NCI-H524 (cell line): ENCODE measurements around the gene LCN1.
"Not testable (repeated sequence)": the region's sequence is repeated elsewhere in the genome, so short reads cannot be mapped to it uniquely, and the experiment has no call there.

Experiments used
- DNase-seq, 2 experiments: peaks; one replicate each; lab custom pipeline; 2025; lab: John Stamatoyannopoulos, UW

LCN1 gene

DNA sequence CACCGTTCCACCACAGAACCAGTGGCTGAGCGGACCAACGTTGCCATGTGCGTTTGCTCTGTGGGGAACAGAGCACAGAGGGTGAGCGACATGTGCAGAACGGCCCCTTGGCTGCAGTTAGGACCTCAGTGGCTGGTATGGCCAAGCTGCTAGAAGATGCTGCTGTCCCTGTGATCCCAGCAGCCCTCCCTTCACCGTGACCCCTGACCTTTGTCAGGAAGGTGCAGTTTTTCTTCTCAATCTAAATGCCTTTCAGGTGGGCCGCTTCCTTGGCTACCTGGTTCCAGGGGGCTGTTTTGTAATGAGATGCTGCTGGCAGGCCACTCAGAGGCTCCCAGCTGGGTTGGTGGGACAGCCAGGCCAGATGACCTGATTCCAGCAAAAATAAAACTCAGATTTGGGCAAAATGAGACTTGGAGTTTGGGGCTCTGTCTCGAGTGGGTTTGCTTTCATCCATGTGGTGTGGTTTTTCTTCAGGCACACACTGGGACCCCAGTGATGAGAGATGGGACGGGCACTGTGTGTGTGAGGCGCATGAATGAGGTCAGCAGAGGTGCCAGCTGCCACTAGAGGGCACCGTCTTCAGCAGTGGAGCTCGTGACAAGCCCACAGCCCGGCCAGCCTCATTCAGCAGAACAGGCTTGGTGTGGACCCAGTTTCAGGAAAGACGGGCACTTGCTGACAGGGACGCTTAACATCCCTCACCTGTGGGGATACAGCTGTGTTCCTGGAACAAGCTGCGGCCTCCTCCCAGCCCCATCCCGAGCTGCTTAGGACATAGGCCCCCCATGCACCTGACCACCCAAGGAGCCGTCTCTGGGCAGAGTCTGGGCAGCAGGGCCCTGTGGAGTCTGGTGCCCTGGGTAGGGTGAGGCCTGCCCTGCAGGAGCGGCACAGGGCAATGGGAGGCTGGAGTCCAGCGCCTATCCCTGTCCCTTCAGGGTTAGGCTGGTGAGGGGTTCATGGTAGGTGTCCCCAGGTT is 16.7 kb upstream of the LCN1 start:
- DNase-seq: peak; percentile 42 to 61

DNA sequence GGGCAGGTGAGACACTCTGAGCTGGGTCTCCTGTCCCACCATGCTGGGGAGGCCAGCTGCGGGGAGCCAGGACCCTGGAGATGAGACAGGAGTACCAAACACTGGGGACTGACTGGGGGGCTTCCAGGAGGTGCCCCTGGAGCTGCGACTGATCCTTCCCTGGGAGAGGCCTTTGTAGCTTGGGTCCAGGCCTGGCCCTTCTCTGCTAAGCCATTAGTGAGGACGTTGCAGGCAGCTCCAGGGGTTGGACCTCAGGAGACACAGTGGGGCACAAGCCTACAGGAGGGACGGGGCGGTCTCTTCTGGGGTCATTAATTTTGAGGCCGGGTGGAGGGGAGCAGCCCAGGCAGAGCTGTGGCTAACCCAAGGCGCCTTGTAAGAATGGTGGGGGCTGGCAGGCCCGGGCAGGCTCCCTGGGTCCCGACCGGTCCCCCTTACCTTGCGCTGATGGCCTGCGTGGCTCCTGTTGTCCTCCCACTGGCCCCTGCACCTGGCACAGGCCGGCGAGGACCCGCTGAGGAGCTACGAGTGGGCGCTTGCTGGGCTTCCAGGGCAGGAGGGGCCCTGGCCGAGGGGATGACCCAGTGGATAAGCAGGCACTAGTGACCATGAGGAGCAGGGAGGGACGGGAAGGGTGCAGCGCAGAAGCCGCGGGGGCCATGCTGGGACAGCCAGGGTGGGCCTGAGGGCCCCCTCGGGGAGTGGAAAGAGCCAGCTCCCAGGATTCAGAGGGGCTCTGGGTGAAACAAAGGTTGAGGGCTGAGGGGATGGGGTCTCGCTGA is 15.6 kb upstream of the LCN1 start:
- no peak for DNase-seq

DNA sequence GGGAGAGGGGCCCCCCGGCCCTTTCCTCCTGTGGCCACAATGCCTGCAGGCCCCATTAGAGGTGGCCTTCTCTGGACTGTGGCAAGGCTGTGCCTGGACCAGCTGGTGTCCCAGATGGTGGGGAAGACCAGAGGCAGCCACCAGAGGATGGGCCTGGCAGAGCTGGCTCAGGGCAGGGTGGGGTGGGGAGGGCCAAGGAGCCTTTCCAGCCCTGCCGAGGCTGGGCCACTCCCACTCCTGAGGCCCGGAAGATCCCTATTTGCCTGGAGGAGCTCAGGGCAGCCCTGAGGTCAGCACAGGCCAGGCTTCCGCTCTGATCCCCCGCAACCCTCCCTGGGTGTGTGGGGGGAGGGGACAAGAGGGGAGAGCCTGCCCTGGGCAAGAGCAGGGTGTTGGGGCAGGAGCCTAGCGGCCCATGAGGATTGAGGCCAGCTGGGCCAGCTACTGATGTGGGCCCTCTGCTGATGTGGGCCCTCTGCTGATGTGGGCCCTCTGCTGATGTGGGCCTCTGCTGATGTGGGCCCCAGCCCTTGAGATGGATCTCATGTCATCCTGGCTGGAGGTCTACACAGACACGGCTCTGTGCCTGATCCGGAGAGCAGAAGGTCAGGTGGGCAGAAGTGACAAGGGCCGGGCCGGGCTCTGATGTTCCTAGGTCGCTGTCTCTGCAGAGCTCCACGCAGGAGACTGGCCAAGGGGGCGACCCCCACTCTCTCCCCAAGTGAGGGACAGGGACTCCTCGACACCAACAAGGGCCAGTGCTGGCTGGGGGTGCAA is 14.7 kb upstream of the LCN1 start:
- peak; percentile 19 to 65 for DNase-seq

DNA sequence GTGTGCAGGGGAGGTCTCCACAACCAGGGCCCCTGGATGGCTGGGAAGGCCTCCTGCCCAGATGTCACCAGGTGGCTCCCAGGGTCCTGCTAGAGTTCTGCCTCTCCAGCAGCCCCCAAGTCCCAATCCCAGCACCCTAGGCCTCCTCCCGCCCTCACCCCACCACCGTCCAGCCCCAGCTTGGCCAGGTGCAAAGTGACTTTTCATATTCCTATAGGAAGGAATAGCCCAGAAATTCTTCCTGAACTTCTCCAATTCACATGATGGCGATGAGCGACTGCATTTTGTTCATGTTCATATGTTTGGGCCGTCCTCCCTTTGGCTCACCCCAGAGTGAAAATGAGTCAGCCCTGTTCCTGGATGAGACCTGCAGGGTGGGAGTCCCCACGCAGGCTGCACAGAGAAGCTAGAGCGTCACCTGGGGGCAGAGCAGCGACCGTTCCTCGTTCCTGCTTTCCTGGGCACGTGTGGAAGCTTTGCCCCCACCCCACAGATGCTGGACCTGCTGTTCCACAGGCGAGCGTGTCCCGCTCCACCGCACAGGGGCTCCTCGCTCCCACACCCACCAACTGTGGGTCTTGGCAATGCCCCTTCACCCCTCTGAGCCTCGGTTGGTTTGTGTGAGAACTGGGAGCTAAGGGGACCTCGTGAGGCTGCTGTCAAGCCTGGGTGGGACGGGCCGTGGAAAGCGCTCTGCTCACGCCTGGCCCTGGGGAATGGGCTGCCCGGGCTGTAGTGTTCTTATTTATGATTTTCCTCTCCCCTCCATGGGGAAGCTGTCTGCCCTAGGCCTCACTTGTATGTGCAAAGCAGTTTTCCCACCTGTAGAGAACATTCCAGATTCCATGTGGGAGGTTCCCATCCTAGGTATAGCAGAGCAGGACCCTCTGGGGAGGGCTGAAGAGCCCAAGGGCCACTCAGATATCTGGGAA is 13.9 kb upstream of the LCN1 start:
- no peak for DNase-seq

DNA sequence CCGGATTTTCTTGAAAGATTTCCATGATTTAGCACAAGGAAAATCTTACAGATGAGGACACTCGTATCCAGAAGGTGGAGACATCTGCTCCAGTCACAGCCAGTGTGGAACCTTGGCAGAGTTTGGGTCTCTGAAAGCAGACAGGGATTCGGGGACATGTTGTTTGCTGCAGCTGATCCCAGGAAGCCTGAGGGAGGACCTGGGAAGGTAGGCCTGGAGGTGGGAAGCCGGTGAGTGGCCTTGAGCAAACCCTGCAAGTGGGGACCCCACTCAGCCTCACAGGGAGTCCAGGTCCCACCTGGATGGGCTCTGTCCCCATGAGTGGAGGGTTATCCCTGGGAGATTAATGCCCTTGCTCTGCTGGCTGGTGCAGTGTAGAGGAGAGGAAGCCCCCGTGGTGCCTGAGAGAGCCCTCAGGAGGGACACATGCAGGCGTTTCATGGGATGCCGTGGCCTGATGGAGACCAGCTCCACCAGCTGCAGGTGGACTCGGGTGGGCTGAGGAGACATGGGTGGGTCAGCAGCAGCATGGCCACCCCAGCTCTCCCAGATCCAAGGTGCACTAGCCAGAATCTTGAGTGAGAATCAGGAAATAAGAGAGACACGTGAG is 12.9 kb upstream of the LCN1 start:
- no peak for DNase-seq

DNA sequence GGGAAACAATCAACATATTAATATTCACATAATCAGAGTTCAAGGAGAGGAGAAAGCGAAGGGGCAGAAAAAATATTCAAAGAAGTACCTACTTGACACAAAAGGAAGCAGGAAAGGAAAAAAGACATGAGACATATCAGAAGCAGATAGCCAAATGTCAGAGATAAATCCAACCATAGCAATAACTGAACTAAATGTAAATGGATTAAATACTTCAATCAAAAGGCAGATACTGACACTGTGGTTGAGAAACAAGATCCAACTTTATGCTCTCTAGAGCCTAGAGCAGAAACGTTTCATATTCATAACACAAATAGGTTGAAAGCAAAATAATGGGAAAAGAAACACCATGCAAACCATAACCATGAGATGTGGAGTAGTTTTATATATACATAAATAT is 11.8 kb upstream of the LCN1 start:
- no peak for DNase-seq

DNA sequence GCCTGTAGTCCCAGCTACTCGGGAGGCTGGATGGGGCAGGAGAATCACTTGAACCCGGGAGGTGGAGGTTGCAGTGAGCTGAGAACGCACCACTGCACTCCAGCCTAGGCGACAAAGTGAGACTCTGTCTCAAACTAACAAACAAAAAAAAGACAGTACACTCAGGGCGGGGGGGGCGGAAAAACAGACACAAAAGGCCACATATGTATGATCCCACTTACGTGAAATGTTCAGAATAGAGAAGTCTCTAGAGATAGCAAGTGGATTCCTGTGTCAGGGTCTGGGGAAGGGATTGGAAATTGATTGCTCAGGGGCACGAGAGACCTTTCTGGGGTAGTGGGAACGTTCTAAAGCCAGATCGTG is 9.0 kb upstream of the LCN1 start:
- no peak for DNase-seq

DNA sequence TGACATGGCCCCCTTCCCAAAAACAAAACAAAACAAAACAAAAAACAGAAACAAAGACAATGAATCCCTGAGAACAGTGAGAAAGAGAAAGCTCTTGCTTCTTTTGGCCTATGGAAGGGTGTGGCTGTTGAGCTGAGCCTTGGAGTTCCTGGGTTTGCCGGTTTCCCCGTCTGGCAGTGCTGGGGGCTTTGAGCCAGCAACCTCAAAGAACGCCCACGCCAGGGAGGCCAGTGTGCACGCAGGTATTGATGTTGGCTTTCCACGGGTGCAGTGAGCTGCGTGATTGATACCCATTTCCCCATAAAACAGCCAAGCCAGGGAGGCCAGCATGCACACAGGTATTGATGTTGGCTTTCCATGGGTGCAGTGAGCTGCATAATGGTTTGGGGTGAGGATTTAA is 8.3 kb upstream of the LCN1 start:
- no peak for DNase-seq

DNA sequence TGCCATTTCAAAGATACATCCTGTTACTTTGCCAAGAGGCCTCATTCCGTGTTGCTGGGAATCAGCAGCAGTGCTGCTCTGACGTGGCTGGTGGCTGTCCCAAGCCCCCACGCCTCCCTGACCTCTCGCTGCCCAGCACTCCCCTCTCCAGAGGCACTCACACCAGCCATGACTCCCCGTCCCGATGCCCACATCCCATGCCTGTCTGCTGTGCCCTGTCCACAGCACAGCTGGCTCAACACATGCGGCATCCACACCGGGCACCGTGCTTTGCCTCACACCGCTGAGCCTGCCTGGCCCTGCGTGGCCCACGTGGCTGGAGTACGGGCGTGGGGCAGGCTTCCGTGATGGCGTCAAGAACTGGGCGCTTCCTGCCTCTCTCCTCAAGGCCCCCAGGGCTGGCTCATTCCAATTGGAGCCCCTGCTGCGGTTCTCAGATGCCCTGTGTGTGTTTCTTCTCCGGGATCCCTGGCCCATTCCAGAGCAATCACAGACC is 7.8 kb upstream of the LCN1 start:
- DNase-seq: no peak

DNA sequence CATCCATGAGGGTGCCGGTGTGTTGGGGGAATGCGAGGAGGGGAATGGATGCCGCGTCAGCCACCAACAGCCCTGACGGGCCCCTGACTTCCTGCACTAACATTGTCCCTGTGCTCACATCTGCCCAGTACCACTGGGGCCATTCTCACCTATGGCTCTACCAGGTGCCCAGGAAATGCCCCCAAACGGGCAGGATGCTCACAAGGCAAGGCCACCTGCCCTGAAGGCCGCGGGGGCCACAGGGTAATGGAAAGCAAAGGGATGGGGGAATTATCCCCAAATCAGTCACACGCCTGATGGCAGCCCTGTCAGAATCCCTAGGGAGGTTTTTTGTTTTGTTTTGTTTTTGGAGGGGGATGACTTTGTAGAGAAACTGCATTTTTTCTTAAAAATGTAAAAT is 7.3 kb upstream of the LCN1 start:
- not testable (repeated sequence) for DNase-seq

DNA sequence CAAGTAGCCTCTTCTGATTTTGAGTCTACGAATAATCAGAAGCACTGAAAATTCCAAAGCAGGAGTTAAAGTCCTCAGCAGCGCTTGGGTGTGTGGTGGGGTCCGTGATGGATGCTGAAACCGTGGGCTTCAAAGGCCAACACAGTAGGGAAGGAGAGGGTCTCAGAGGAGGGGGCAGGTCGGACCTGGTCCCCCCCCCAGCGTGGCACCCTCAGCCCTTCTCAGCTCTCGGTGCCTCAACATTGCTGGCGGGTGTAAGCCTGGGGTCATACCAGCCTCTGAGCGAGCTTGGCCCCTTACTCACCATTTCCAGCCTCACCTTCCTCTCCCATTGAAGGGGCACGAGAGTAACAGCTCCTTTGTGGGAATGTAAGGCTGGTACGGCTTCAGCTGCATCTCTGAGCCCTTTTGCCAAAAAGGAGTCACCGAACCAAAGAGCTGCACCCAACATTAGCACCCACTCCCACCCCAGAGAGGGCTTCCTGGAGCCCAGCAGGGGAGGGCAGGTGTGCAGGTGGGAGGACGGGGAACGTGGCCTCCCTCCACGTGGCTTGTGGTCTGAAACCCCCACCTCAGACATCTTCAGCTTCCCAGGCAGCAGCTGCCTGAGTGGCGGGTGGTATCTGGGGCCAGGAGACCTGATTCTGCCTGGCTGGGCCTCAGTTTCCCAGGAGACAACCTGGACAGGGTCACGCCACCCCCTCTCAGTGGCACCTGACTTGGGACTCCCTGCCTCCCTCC is 6.7 kb upstream of the LCN1 start:
- DNase-seq: no peak

DNA sequence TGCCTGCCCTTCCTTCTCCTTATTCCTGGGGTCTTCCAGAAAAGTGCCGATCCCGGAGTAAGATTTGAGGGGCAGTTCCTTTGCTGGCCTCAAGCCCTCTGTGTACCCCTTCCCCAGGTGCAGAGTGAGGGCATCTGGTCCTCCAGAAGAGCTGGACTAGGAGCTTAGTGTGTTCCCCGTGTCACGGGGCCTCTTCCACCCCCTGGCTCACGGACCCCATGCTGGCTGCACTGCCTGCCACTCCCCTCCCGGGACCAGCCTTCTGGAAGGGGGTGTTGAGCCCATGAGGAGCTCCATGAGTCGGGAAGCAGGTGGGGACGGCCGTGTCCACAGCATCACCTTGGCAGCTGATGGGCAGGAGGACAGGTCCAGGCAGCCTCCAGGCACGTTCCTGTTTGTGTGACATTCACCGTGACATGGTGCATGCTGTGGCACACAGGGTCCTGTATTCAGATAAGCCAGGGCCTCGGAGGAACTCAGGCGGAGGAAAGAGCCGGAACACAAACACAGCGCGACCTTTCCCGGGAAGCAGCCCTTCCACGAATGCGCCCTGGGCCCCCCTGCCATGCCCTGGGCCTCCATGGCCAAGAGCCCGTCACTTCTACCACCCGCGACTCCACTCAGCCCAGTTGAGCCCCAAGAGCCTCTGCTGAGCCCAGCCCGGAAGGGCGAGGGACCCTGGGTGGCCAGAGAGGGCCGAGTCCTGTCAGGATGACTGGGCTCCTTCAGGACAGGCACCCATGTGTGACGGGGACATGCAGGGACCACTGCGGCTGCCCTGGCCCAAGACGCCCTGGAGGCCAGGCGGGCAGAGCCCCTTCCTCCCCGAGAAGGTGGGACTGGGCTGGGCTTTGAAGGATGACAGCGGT is 5.9 kb upstream of the LCN1 start:
- DNase-seq: no peak

DNA sequence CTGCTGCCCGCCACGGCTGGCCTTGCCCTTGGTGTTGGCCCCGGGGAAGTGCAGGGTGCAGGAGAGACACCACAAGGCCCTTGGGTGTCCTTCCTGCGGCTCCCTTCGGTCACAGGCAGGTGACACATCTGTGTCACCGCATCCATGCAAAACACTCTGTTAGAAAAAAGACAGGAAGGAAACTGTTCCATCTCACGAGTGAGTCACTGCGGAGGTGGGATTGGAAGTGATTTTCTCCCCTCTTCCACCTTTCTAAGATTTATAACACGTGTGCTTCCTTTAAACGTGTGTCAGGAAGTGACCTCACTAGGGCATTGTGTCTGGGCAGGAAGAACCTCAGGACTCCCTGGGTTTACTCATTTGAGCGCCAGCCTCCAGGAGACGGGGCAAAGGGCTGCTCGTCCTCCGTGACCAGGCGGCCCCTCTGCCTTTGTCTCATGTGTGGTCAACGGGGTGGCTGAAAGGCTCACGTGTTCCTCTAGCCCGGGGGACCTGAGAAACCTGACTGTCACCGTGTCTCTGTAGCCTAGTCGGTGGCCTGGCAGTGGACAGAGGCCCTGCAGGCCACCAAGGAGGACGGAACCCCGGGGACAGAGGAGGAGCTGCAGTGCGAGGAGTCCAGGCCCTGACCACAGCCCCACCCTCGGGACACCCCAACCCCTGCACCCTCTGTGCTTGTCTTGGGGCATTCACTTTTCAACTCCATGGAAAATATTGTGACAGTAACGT is 4.9 kb upstream of the LCN1 start:
- no peak for DNase-seq

DNA sequence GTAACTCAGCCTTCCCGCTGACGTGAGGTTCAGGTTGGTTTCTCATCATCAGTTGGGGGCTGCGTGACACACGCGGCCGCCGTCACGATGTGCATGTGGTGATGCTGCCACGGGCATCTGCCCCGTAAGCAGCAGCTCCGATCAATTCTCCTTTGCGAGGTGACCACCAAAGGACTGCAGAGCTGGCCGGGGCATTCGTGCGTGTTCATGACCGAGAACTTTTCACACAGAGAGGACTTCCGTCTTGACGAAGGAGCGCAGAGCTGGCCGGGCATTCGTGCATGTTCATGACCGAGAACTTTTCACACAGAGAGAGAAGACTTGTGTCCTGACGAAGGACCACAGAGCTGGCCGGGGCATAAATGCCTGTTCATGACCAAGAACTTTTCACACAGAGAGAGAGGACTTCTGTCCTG is 3.8 kb upstream of the LCN1 start:
- DNase-seq: no peak

DNA sequence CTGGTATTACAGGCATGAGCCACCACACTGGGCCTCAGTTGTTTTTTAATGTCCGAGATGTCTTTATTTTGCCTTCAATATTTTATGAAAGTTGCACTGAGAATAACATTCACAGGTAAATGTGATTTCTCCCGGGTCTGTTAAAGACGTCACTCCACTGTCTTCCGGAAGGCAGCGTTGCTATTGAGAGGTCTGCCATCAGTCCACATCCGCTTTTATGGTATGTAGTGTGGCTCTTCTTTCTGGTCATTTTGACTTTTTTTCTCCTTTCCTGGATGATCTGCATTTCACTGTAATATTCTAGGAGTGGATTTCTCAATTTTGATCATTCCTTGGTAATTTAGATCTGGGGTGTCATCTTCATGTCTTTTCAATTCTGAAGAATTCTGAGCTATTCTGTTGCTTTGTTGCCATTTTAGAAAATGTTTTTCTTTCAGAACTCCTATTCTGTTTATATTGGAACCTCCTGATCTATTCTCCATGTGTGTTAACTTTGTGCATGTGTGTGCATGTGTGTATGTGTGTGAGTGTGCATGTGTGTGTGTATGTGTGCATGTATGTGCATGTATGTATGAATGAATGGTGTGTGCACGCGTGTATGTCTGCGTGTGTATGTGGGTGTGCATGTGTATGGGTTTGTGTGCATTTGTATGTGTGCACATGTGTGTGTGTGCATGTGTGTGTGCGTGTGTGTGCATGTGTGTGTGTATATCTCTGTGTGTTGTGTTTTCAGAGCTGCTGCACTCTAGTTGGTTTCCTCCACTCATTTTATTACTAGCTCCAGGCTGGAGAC is 1.9 kb upstream of the LCN1 start:
- no peak for DNase-seq

DNA sequence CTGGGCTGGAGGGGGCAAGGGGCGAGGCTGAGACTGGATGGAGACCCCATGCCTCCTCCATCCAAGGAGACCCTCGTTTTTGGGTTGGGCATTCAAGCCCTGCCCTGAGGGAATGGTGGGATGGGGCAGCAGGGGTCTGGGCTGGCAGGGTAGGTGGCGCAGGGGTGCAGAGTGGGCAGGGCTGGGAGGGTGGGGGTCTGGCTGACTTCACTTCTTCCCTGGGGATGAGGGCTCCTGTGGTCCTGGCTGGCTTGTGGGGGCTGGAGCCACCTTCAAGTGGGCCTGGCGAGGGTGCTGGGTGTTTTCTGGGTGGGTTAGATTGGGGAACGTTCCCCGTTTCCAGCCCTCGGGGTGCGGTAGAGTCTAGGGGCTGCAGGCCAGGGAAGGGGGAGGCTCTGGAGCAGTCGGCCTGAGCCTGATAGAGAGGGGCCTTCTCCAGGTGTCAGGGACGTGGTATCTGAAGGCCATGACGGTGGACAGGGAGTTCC is 412 bp downstream of the LCN1 start:
- no peak for DNase-seq
